ENCODE data around the gene OR51B5.

GRCh38 chr11:5363679-5364078 lies 20.4 kb upstream of the OR51B5 start:
- TF ChIP-seq CTCF (IDR thresholded peaks at IDR 0.05 in 4 of 5, conservative IDR thresholded peaks at IDR 0.05 in 1 of 5) (no peak), POLR2A (IDR thresholded peaks at IDR 0.05) (no peak)

All from gastrocnemius medialis (tissue), 4 donors.